ENCODE data around the gene ZBTB16. TPM values are rescaled to one million over a fixed set of nuclear protein-coding genes. Genes with fewer than 3 reads are reported as not detected.

The ZBTB16 gene
- total and polyA plus RNA-seq, 2 of the 4 experiments (the other 2 are of a cell fraction) = not detected

DNA sequence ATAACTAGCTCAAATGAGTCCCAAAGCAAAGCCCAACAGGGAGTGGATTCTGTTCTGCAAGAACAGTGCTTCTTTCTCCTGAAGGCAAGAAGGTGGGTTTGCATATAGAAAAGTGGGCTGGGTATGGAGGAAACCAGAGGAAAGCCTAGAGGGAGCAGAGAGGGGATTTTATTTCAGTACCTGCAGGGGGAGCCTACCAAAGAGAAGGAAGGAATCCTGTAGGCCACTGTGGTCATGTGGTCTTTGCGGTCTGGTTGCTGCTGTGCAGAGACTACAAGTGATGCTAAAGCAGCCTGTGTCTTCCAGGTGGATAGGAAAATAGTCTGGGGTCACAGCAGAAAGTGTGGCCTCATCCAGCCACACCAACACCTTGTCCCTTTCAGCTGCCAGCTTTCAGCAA, 33.2 kb upstream of the ZBTB16 start:
- Histone ChIP-seq H3K56ac (ENCODE audit: extremely low read depth, insufficient read depth, low read length) (no peak overlapping the region), H4K20me1 (ENCODE audit: insufficient read depth, low read length) (no peaks in the 10 kb centered on the region), H3K14ac (replicated peaks; ENCODE audit: low read depth, low read length) (no peak overlapping the region), H2AK5ac (ENCODE audit: low read depth, low read length) (no peak overlapping the region), H3K4me3 (ENCODE audit: insufficient read depth, low read depth, low read length) (no peak overlapping the region), H3K4ac (ENCODE audit: low read depth, low read length) (no peak overlapping the region), H3K36me3 (ENCODE audit: control insufficient read depth, insufficient read depth, low read length) (no peaks in the 10 kb centered on the region), H4K8ac (ENCODE audit: low read depth in 2 of 2, low read length in 2 of 2) (no peak overlapping the region), H3K4me2 (ENCODE audit: low read depth, low read length) (no peak overlapping the region), H2AK9ac (replicated peaks; ENCODE audit: low read depth, low read length, poor library complexity) (no peak overlapping the region), H3K79me1 (ENCODE audit: low read depth in 1 of 2, low read length in 2 of 2) (no peaks in the 10 kb centered on the region), H3K27ac (ENCODE audit: insufficient read depth, low read length) (no peak overlapping the region), H4K91ac (ENCODE audit: insufficient read depth, low read depth, low read length) (no peak overlapping the region), H2BK5ac (ENCODE audit: low read depth, low read length, poor library complexity, severe bottlenecking) (no peak overlapping the region), H2BK120ac (ENCODE audit: low read depth, low read length) (no peak overlapping the region), H3K9me1 (ENCODE audit: insufficient read depth, low read length) (no peaks in the 10 kb centered on the region), H3K27me3 (ENCODE audit: control insufficient read depth, insufficient read depth, low read length) (peaks cover 2% of the 10 kb centered on the region; the same call in 1 of the 2 replicates), H3K4me1 (ENCODE audit: control insufficient read depth, insufficient read depth, low read length) (no peaks in the 10 kb centered on the region), H3K9me3 (ENCODE audit: control insufficient read depth, insufficient read depth, low read length) (no peaks in the 10 kb centered on the region), H3K18ac (ENCODE audit: low read depth, low read length) (no peak overlapping the region), H3K23ac (ENCODE audit: low read depth, low read length) (no peak overlapping the region), H2BK20ac (ENCODE audit: low read depth, low read length) (no peak overlapping the region), H3K9ac (ENCODE audit: low read depth, low read length) (no peak overlapping the region), H4K5ac (ENCODE audit: low read depth, low read length) (no peak overlapping the region), H2AFZ (replicated peaks; ENCODE audit: low read length, poor library complexity) (no peak overlapping the region), H2BK15ac (ENCODE audit: low read depth, low read length) (no peak overlapping the region)
- WGBS, 2 experiments (ENCODE audit: extremely low coverage in 2 of 2, insufficient read length in 1 of 2) = no CpG with 5 or more reads among the region's 1 CpG
- in situ Hi-C loops (cut with MboI; ENCODE audit: low sequenced_read_pairs) = no loop called here
- POLR2A ChIA-PET (ENCODE audit: unreplicated experiment) = no interaction called here
- ATAC-seq (ENCODE audit: low read depth) (no peak), DNase-seq (no peak)
- intact Hi-C loops (cut with micrococcal nuclease) = no loop called here
- BruUV-seq (replicated peaks) = no TSS peak
- TF ChIP-seq RAD21 (IDR thresholded peaks at IDR 0.05; ENCODE audit: low read length) = no peak
- TF ChIP-seq RCOR1 (IDR thresholded peaks at IDR 0.05; ENCODE audit: insufficient replicate concordance, low read length) = no peak
- TF ChIP-seq CHD1 (IDR thresholded peaks at IDR 0.05; ENCODE audit: low read depth, low read length) = no peak
- TF ChIP-seq FOS (IDR thresholded peaks at IDR 0.05; ENCODE audit: low read depth, low read length) = no peak
- no peak for TF ChIP-seq NFE2L2 (IDR thresholded peaks at IDR 0.05; ENCODE audit: low read depth, low read length)
- TF ChIP-seq BHLHE40 (IDR thresholded peaks at IDR 0.05; ENCODE audit: low read depth, low read length) = no peak
- TF ChIP-seq CEBPB (IDR thresholded peaks at IDR 0.05; ENCODE audit: low read depth, low read length) = no peak
- no peak for TF ChIP-seq MAZ (IDR thresholded peaks at IDR 0.05; ENCODE audit: borderline replicate concordance, low read depth, low read length)
- no peak for TF ChIP-seq MXI1 (IDR thresholded peaks at IDR 0.05; ENCODE audit: borderline replicate concordance, low read depth, low read length)
- no peak for TF ChIP-seq MAFK (IDR thresholded peaks at IDR 0.05; ENCODE audit: low read depth, low read length)
- TF ChIP-seq RFX5 (IDR thresholded peaks at IDR 0.05; ENCODE audit: low read depth, low read length) = no peak
- TF ChIP-seq, protein P1, sequence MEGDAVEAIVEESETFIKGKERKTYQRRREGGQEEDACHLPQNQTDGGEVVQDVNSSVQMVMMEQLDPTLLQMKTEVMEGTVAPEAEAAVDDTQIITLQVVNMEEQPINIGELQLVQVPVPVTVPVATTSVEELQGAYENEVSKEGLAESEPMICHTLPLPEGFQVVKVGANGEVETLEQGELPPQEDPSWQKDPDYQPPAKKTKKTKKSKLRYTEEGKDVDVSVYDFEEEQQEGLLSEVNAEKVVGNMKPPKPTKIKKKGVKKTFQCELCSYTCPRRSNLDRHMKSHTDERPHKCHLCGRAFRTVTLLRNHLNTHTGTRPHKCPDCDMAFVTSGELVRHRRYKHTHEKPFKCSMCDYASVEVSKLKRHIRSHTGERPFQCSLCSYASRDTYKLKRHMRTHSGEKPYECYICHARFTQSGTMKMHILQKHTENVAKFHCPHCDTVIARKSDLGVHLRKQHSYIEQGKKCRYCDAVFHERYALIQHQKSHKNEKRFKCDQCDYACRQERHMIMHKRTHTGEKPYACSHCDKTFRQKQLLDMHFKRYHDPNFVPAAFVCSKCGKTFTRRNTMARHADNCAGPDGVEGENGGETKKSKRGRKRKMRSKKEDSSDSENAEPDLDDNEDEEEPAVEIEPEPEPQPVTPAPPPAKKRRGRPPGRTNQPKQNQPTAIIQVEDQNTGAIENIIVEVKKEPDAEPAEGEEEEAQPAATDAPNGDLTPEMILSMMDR (conservative IDR thresholded peaks at IDR 0.05; ENCODE audit: low read depth, low read length) = no peak
- TF ChIP-seq, protein P2, sequence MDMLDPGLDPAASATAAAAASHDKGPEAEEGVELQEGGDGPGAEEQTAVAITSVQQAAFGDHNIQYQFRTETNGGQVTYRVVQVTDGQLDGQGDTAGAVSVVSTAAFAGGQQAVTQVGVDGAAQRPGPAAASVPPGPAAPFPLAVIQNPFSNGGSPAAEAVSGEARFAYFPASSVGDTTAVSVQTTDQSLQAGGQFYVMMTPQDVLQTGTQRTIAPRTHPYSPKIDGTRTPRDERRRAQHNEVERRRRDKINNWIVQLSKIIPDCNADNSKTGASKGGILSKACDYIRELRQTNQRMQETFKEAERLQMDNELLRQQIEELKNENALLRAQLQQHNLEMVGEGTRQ (IDR thresholded peaks at IDR 0.05; ENCODE audit: low read depth, low read length) = no peak
- CTCF ChIA-PET = no interaction called here
- dilution Hi-C loops (cut with HindIII; ENCODE audit: low sequenced_read_pairs, unreplicated experiment) = no loop called here

Measured in IMR-90 (cell line).